Endothelial cell of umbilical vein (primary cell): ENCODE results near the gene MTG1. TPM values are rescaled to one million over a fixed set of nuclear protein-coding genes. Genes with fewer than 3 reads are reported as not detected.

ENCODE experiments used
- BruUV-seq: library from RNA; stranded (reverse); fragments of 400-500 nt; replicated peaks from 2 replicates; lab custom pipeline; 2021; lab: Mats Ljungman, UMichigan
- CTCF ChIA-PET: fragments of 300-600, 350-600 bp; sonication (Branson Sonifier 250); formaldehyde crosslinking; loops from one replicate; lab custom pipeline; 2021; ENCODE audit warnings: antibody characterized with exemption, inconsistent platforms; lab: Charles Lee
- POLR2A ChIA-PET: fragments of 300-600, 350-600 bp; sonication (Branson Sonifier 250); formaldehyde crosslinking; loops from one replicate; lab custom pipeline; 2021; ENCODE audit warnings: antibody characterized with exemption, inconsistent platforms; lab: Charles Lee
- DNase-seq: peaks from one replicate; pipeline ENCODE4 v3.0.0-alpha.2; 2011; ENCODE audit warnings: low read depth, low spot score
- FAIRE-seq: peaks from 2 replicates; lab custom pipeline; 2011; peaks lifted over from hg19 to GRCh38; lab: Jason Lieb, UNC
- H2AFZ ChIP-seq: 2 replicates; pipeline ENCODE4 v1.6.0; 2012; ENCODE audit warnings: low read depth, low read length, control low read depth, inconsistent platforms
- H3K27ac ChIP-seq: 2 replicates; pipeline ENCODE4 v1.5.1; 2011; ENCODE audit warnings: low read depth, mild to moderate bottlenecking, control low read depth, low read length, moderate library complexity; ENCODE audit not compliant: insufficient read depth
- H3K27me3 ChIP-seq, 2 experiments: 2 replicates each; pipeline versions ENCODE4 v1.6.0 to v1.6.1; 2011; ENCODE audit warnings: low read length in 2 of 2, mixed read lengths in 1 of 2; ENCODE audit not compliant: control insufficient read depth in 2 of 2, insufficient read depth in 2 of 2
- H3K36me3 ChIP-seq, 2 experiments: 2 replicates in 1 of 2; 3 replicates in 1 of 2; pipeline ENCODE4 v1.5.1; 2011; ENCODE audit warnings: low read length in 2 of 2, mild to moderate bottlenecking in 1 of 2, moderate library complexity in 1 of 2; ENCODE audit not compliant: control insufficient read depth in 2 of 2, insufficient read depth in 2 of 2; ENCODE audit errors: extremely low read depth in 1 of 2
- H3K4me1 ChIP-seq: 3 replicates; pipeline ENCODE4 v1.5.1; 2011; ENCODE audit warnings: mild to moderate bottlenecking, low read length; ENCODE audit not compliant: control insufficient read depth, insufficient read depth; ENCODE audit errors: extremely low read depth
- H3K4me2 ChIP-seq: 2 replicates; pipeline ENCODE4 v1.6.1; 2011; ENCODE audit warnings: low read length, control low read depth, mixed read lengths; ENCODE audit not compliant: insufficient read depth
- H3K4me3 ChIP-seq, 3 experiments: fragments of 200-600 bp in 1 of 3; sonication (generic), shearing (Covaris generic) in 1 of 3; replicated peaks in 1 of 3; 2 replicates each; pipeline ENCODE4 v1.5.1; 2011 to 2016; ENCODE audit warnings: control low read depth in 3 of 3, low read length in 3 of 3, mild to moderate bottlenecking in 2 of 3, inconsistent platforms in 1 of 3, low read depth in 1 of 3, moderate library complexity in 1 of 3; ENCODE audit not compliant: insufficient read depth in 1 of 3
- H3K79me2 ChIP-seq: 2 replicates; pipeline ENCODE4 v1.6.0; 2012; ENCODE audit warnings: low read length, inconsistent platforms; ENCODE audit not compliant: control insufficient read depth, insufficient read depth
- H3K9ac ChIP-seq: replicated peaks from 2 replicates; pipeline ENCODE3; 2011; ENCODE audit warnings: low read length, control low read depth; ENCODE audit not compliant: insufficient read depth; ENCODE audit errors: extremely low read depth
- H3K9me1 ChIP-seq: replicated peaks from 3 replicates; pipeline ENCODE4 v1.6.0; 2011; ENCODE audit warnings: mild to moderate bottlenecking, low read length; ENCODE audit not compliant: control insufficient read depth, insufficient read depth; ENCODE audit errors: extremely low read depth
- H3K9me3 ChIP-seq: replicated peaks from 2 replicates; pipeline ENCODE4 v1.5.1; 2012; ENCODE audit warnings: low read length, inconsistent platforms; ENCODE audit not compliant: control insufficient read depth, insufficient read depth
- H4K20me1 ChIP-seq: replicated peaks from 2 replicates; pipeline ENCODE3; 2011; ENCODE audit warnings: mild to moderate bottlenecking, low read length; ENCODE audit not compliant: control insufficient read depth, insufficient read depth; ENCODE audit errors: extremely low read depth
- EZH2 ChIP-seq: IDR thresholded peaks from 2 replicates; pipeline ENCODE4 v1.6.1; 2012; ENCODE audit warnings: borderline replicate concordance, low read depth, mild to moderate bottlenecking, moderate library complexity, low read length, inconsistent platforms; ENCODE audit not compliant: severe bottlenecking
- FOS ChIP-seq: IDR thresholded peaks from 2 replicates; pipeline ENCODE4 v1.6.1; 2011; ENCODE audit warnings: mild to moderate bottlenecking, low read length, moderate library complexity, borderline replicate concordance; ENCODE audit not compliant: insufficient read depth
- GATA2 ChIP-seq: IDR thresholded peaks from 2 replicates; pipeline ENCODE4 v1.7.0; 2011; ENCODE audit warnings: low read depth, mild to moderate bottlenecking, moderate library complexity, mixed read lengths, low read length; ENCODE audit not compliant: insufficient read length, insufficient read depth
- JUN ChIP-seq: IDR thresholded peaks from 2 replicates; pipeline ENCODE4 v1.6.1; 2011; ENCODE audit warnings: borderline replicate concordance, low read depth; ENCODE audit not compliant: insufficient read length, insufficient read depth
- MYC ChIP-seq: IDR thresholded peaks from one replicate; pipeline ENCODE4 v1.6.1; 2011; ENCODE audit warnings: mild to moderate bottlenecking, low read depth, low read length
- POLR2A ChIP-seq: IDR thresholded peaks from 2 replicates; pipeline ENCODE4 v1.6.1; 2012; ENCODE audit warnings: low read depth, mild to moderate bottlenecking, control low read depth, low read length
- POLR2AphosphoS5 ChIP-seq: IDR thresholded peaks from 2 replicates; pipeline ENCODE4 v1.6.1; 2012; ENCODE audit warnings: low read depth, mild to moderate bottlenecking, control low read depth, low read length, moderate library complexity; ENCODE audit not compliant: insufficient read depth
- dilution Hi-C: fragments of 300-500 bp; cut with MboI; formaldehyde crosslinking; loops from one replicate; pipeline ENCODE4 v1.15.0; 2019; ENCODE audit warnings: low sequenced_read_pairs; ENCODE audit not compliant: extremely low pct_ligation_motif_present
- intact Hi-C: fragments of 100-400 bp; cut with micrococcal nuclease; formaldehyde crosslinking; loops from one replicate; pipeline ENCODE4 v1.10.0; 2022
- polyA plus RNA-seq, 4 experiments: library from polyadenylated mRNA; depleted of rRNA in 3 of 4; stranded (reverse) in 3 of 4; unstranded in 1 of 4; fragments of >200 nt; gene quantifications; 2 replicates each; pipeline versions ENCODE4 v1.2.1 to v1.2.3, GENCODE V29; 2011 to 2012; ENCODE audit warnings: missing spikeins in 1 of 4
- total RNA-seq: library from RNA; stranded (reverse); gene quantifications from 2 replicates; pipeline ENCODE4 v1.2.3, GENCODE V29; 2021
- TF ChIP-seq, protein P1 (sequence below): IDR thresholded peaks from 2 replicates; pipeline ENCODE4 v1.6.1; 2011; ENCODE audit not compliant: insufficient read depth, insufficient read length
- TF ChIP-seq, protein P2 (sequence below), 2 donors: IDR thresholded peaks; 1 replicate in 1 of 2; 2 replicates in 1 of 2; pipeline ENCODE4 v1.5.1; 2011; ENCODE audit warnings: low read length in 2 of 2, mild to moderate bottlenecking in 2 of 2, moderate library complexity in 2 of 2, control low read depth in 1 of 2, inconsistent platforms in 1 of 2, low read depth in 1 of 2; ENCODE audit not compliant: insufficient read depth in 1 of 2; ENCODE audit errors: extremely low read depth in 1 of 2

The MTG1 gene
- total and polyA plus RNA-seq, 2 donors (not counting 3 experiments of a cell fraction or from before 2014, with no cell fraction given) = 66.5 to 91.6 TPM

DNA sequence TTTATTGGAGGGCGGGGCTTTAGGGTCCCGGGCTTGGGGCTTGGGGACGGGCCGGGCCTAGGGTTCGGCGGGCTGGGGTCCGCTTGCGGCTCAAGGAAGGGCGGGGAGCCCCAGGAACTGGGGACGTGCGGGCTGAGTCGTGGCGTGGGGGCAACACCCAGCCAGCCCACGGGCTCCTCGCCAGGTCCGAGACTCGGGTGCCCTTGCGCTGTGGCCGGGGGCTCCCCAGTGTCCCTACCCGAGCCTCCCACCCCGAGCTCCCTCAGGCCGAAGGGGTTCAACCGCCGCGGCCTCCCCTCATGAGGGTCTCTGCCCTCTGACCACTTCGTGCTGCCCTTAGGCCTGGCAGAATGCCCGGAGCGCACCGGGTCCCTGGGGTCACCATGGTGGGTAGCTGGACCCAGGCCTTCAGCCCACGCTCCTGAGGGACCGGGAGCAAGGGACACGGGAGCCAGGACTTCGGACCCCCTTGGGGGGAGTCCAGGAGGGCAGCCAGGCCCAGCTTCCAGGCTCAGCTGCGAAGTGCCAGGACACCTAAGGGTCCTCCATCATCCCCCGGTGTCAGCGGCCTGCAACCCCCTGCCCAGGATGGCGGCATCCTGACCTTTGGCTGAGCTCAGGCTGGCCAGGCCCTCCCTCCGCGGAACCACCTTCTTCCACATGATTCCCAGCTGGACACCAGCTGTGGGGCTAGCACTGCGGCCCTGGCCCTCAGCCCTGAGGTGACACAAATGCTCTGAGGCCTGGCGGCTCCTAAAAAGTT, 35.6 kb upstream of the MTG1 start:
- intact Hi-C loops = no loop called here
- Histone ChIP-seq H3K4me2 (no peak overlapping the region), H4K20me1 (no peaks in the 10 kb centered on the region), H3K27me3 (no peaks in the 10 kb centered on the region), H3K9ac (no peak overlapping the region), H3K9me1 (no peaks in the 10 kb centered on the region), H3K36me3 (peaks cover 0 to 4% of the 10 kb centered on the region in 2 experiments), H3K79me2 (no peaks in the 10 kb centered on the region), H3K9me3 (no peaks in the 10 kb centered on the region), H3K4me3 (no peak overlapping the region), H3K27ac (no peak overlapping the region), H3K4me1 (peaks cover 3% of the 10 kb centered on the region), H2AFZ (no peak overlapping the region)
- POLR2A ChIA-PET = interaction anchor here (1.0 kb wide), 1 partner anchor 15 kb away, joined by 4 read pairs; the partner anchor contains the start of gene ECHS1
- CTCF ChIA-PET = interaction anchor here (1.0 to 1.2 kb wide), 3 partner anchors 15 to 29 kb away, joined by 3 to 8 read pairs (median 3); no protein-coding TSS in a partner anchor
- TF ChIP-seq FOS = no peak
- TF ChIP-seq, protein P1, sequence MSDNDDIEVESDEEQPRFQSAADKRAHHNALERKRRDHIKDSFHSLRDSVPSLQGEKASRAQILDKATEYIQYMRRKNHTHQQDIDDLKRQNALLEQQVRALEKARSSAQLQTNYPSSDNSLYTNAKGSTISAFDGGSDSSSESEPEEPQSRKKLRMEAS = no peak
- TF ChIP-seq POLR2AphosphoS5 = no peak
- TF ChIP-seq POLR2A = no peak
- no peak for TF ChIP-seq GATA2
- no peak for TF ChIP-seq JUN
- TF ChIP-seq MYC = no peak
- TF ChIP-seq EZH2 = no peak
- TF ChIP-seq, protein P2, sequence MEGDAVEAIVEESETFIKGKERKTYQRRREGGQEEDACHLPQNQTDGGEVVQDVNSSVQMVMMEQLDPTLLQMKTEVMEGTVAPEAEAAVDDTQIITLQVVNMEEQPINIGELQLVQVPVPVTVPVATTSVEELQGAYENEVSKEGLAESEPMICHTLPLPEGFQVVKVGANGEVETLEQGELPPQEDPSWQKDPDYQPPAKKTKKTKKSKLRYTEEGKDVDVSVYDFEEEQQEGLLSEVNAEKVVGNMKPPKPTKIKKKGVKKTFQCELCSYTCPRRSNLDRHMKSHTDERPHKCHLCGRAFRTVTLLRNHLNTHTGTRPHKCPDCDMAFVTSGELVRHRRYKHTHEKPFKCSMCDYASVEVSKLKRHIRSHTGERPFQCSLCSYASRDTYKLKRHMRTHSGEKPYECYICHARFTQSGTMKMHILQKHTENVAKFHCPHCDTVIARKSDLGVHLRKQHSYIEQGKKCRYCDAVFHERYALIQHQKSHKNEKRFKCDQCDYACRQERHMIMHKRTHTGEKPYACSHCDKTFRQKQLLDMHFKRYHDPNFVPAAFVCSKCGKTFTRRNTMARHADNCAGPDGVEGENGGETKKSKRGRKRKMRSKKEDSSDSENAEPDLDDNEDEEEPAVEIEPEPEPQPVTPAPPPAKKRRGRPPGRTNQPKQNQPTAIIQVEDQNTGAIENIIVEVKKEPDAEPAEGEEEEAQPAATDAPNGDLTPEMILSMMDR (IDR thresholded peaks at IDR 0.05; ENCODE audit: extremely low read depth in 1 of 2, insufficient read depth in 1 of 2, low read depth in 1 of 2, low read length in 2 of 2) = no peak
- dilution Hi-C loops = no loop called here
- FAIRE-seq (no peak), DNase-seq (no peak)
- BruUV-seq = no TSS peak
